ENCODE results near the gene MAPK10. TPM values are rescaled to one million over a fixed set of nuclear protein-coding genes. Genes with fewer than 3 reads are reported as not detected.

The MAPK10 gene
- total RNA-seq, 4 donors from 2014 or later, result 1.7 to 8.6 (median 4.4) TPM

GRCh38 chr4:85952528-85952927, 407.3 kb downstream of the MAPK10 start:
- intact Hi-C loops (cut with DNase I), result no loop called here
- no peak for TF ChIP-seq CTCF (IDR thresholded peaks at IDR 0.05)
- no peak for TF ChIP-seq POLR2A (IDR thresholded peaks at IDR 0.05)
- WGBS, 2 donors, result 76 to 77% methylated on average over 3 of the region's 3 CpGs

GRCh38 chr4:85951099-85951498, 408.8 kb downstream of the MAPK10 start:
- H3K36me3 ChIP-seq, result no peaks in the 10 kb centered on the region
- intact Hi-C loops (cut with DNase I), result no loop called here
- no peaks in the 10 kb centered on the region for H3K27me3 ChIP-seq
- H3K4me3 ChIP-seq, result no peak overlapping the region
- 80 to 97% methylated on average over 3 of the region's 3 CpGs for WGBS, 2 donors
- no peak for TF ChIP-seq CTCF (IDR thresholded peaks at IDR 0.05)
- TF ChIP-seq POLR2A (IDR thresholded peaks at IDR 0.05), result no peak
- no peaks in the 10 kb centered on the region for H3K9me3 ChIP-seq
- no peaks in the 10 kb centered on the region for H3K4me1 ChIP-seq
- H3K27ac ChIP-seq, result no peak overlapping the region
- DNase-seq, result no peak

More at GRCh38 chr4:85952528-85952927, 407.3 kb downstream of the MAPK10 start:
- Histone ChIP-seq H3K9me3 (no peaks in the 10 kb centered on the region), H3K4me1 (no peaks in the 10 kb centered on the region), H3K36me3 (no peaks in the 10 kb centered on the region), H3K27ac (no peak overlapping the region), H3K27me3 (no peaks in the 10 kb centered on the region), H3K4me3 (no peak overlapping the region)
- no peak for DNase-seq

GRCh38 chr4:85946821-85947220, 413.0 kb downstream of the MAPK10 start:
- H3K36me3 ChIP-seq, result peaks cover 0 to 4% (median 0%) of the 10 kb centered on the region in 3 donors
- H3K4me3 ChIP-seq, result no peak overlapping the region
- no peaks in the 10 kb centered on the region for H3K27me3 ChIP-seq
- TF ChIP-seq POLR2A (IDR thresholded peaks at IDR 0.05) (no peak), CTCF (IDR thresholded peaks at IDR 0.05) (no peak)
- no peaks in the 10 kb centered on the region for H3K9me3 ChIP-seq
- DNase-seq, result no peak
- H3K4me1 ChIP-seq, result no peaks in the 10 kb centered on the region
- no peak overlapping the region for H3K27ac ChIP-seq
- intact Hi-C loops (cut with DNase I), result no loop called here

- Histone ChIP-seq H3K27me3 (no peaks in the 10 kb centered on the region), H3K27ac (no peak overlapping the region), H3K4me3 (no peak overlapping the region), H3K36me3 (peaks cover 0 to 4% (median 0%) of the 10 kb centered on the region in 3 donors), H3K9me3 (no peaks in the 10 kb centered on the region), H3K4me1 (no peaks in the 10 kb centered on the region)
- intact Hi-C loops (cut with DNase I), result no loop called here
- no peak for TF ChIP-seq CTCF (IDR thresholded peaks at IDR 0.05)
- TF ChIP-seq POLR2A (IDR thresholded peaks at IDR 0.05), result no peak
- 84 to 97% methylated on average over 5 of the region's 5 CpGs for WGBS, 2 donors
- no peak for DNase-seq
Measured at GRCh38 chr4:85942107-85942506, 417.7 kb downstream of the MAPK10 start.

GRCh38 chr4:85940151-85940550, 419.7 kb downstream of the MAPK10 start:
- Histone ChIP-seq H3K36me3 (peaks cover 0 to 4% (median 0%) of the 10 kb centered on the region in 3 donors), H3K27ac (no peak overlapping the region), H3K4me3 (no peak overlapping the region), H3K27me3 (no peaks in the 10 kb centered on the region), H3K9me3 (no peaks in the 10 kb centered on the region), H3K4me1 (no peaks in the 10 kb centered on the region)
- DNase-seq, result no peak
- TF ChIP-seq POLR2A (IDR thresholded peaks at IDR 0.05) (no peak), CTCF (IDR thresholded peaks at IDR 0.05) (no peak)
- intact Hi-C loops (cut with DNase I), result no loop called here

Small RNAs within 50 kb of the gene (small RNA-seq; reads per million reads assigned to genes)
- gene RN7SKP96, result 0 reads per million in 4 donors

Other genes with a start within 250 kb of the MAPK10 start
- 10 to 100 TPM; 44.8 to 94.9 (median 66.7) TPM for gene PTPN13, start 234.3 kb upstream of the MAPK10 start, total RNA-seq